GM19468 (cell line): ENCODE data around the gene KCNG3.

ENCODE experiments used
- ATAC-seq: cut with Tn5 transposase; IDR thresholded peaks from one replicate; pipeline ENCODE4 v1.9.1; 2021; ENCODE audit warnings: mild to moderate bottlenecking, moderate library complexity, moderate number of reproducible peaks; ENCODE audit not compliant: unreplicated experiment; ENCODE audit errors: extremely low read depth

Gene KCNG3, protein sequence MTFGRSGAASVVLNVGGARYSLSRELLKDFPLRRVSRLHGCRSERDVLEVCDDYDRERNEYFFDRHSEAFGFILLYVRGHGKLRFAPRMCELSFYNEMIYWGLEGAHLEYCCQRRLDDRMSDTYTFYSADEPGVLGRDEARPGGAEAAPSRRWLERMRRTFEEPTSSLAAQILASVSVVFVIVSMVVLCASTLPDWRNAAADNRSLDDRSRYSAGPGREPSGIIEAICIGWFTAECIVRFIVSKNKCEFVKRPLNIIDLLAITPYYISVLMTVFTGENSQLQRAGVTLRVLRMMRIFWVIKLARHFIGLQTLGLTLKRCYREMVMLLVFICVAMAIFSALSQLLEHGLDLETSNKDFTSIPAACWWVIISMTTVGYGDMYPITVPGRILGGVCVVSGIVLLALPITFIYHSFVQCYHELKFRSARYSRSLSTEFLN

GRCh38 chr2:42493468-42494354, at the start of gene KCNG3:
Gene KCNG3, minus strand, starts transcription at chr2:42493982. Its CDS starts 481 bp downstream, at chr2:42493501.
- no peak for ATAC-seq

DNA sequence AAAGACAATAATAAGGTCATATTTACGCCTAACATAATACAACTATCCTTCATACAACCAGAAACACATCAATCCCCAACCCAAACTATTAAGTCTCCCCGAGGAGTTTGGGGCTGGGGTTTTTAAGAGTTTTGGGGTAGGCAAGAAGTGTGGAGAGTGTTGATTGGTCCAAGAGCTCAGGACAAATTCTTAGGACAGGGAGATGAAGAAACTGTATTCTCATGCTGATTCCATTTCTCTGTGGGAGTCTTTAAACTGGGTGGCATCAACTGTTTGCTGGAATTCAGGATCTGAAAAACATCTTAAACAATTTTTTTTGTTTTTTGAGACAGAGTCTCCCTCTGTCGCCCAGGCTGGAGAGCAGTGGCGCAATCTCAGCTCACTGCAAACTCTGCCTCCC, 49.1 kb upstream of the KCNG3 start:
- ATAC-seq, result no peak

DNA sequence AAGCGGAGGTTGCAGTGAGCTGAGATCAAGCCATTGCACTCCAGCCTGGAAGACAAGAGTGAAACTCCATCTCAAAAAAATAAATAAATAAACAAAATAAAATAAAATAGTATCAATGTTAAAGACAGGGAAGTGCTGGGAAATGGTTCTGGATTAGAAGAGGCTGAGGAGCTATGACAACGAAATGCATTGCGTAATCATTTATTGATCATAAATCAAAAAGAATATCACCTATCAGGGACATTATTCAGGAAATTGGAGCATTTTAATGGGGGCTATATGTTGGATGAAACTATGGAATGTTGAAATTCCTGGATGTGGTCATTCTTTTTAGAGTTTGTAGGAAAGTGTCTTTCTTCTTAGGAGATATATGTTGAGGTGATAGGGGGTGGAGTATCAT, 43.7 kb upstream of the KCNG3 start:
- no peak for ATAC-seq

DNA sequence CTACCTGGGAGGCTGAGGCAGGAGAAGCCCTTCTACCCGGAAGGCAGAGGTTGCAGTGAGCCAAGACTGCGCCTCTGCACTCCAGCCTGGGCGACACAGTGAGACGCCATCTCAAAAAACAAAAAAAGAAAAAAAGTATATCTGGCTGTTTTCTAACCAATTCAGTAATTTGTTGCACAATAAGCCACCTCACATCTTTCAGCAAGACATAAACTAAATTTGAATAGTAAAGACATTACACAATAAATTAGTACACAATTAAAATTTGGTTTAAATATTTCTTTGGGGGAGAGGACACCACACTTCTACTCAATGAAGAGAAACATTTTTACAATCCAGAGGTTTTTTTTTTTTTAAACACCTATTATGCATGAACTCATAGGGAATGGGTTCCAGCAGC, 38.6 kb upstream of the KCNG3 start:
- ATAC-seq, result no peak

DNA sequence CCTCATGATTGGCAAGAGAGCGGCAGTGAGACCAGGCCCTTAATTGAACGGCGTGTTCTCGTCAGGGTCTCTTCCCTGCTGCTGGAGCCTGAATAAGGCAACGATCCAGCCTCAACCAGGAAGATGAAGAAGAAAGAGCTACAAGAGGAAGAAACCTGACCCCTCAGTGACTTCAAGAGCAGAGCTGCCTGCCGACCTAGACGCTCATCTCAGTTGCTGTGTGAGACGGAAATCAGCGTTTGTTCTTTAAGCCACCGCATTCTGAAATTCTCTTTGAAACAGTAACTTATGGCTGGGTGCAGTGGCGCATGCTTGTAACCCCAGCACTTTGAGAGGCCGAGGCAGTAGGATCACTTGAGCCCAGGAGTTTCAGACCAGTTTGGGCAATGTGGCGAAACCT, 29.6 kb upstream of the KCNG3 start:
- no peak for ATAC-seq

DNA sequence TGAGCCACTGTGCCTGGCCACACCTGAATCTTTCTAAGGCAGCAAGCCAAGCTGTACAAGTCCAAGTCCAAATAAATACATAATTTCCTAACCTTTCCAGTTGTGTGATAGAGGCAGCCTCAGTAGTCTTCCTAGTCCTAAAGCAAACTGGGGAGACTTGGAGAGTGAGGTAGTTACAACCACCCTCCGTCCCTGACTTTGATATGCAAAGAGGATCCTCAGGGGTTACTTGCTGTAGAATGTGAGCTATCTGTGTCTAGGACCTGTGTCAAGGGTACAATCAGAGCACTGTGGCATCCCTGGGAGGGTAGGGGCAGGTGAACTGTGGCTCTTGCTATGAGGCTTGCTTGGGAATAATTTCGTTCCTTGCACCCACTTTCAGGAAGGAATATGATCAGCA, 28.3 kb upstream of the KCNG3 start:
- no peak for ATAC-seq

DNA sequence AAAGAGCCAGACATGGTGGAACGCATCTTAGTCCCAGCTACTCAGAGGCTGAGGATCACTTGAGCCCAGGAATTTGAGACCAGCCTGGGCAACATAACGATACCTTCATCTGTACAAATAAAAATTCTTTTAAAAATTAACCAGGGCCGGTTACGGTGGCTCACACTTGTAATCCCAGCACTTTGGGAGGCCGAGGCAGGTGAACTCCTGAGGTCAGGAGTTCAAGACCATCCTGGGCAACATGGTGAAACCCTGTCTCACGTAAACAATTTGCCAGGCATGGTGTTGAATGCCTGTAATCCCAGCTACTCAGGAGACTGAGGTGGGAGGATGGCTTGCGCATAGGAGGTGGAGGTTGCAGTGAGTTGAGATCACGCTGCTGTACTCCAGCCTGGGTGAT, 25.8 kb upstream of the KCNG3 start:
- no peak for ATAC-seq

DNA sequence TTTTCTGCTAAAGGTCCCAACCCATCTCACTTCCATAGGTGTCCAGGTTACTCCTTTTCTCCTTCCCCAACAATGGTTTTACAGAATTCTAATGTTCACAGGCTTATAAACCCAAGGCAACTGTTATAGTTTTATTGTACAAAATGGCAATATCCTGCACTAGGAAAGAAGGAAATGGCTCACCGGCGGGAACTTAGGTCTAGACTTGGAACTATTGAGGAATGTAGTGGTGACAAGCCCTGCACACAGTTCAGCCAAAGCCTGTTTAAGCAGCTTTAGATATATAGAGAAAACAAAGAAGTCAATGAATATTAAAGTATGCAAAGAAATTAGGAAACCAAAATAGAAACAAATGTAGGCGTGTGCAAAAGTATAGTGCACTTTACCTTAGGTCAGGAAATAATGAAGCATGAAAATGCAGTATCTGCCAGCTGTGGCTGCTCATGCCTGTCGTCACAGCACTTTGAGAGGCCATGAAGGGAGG, 22.7 kb upstream of the KCNG3 start:
- ATAC-seq, result no peak

GRCh38 chr2:42513252-42513918, 19.6 kb upstream of the KCNG3 start:
- no peak for ATAC-seq

DNA sequence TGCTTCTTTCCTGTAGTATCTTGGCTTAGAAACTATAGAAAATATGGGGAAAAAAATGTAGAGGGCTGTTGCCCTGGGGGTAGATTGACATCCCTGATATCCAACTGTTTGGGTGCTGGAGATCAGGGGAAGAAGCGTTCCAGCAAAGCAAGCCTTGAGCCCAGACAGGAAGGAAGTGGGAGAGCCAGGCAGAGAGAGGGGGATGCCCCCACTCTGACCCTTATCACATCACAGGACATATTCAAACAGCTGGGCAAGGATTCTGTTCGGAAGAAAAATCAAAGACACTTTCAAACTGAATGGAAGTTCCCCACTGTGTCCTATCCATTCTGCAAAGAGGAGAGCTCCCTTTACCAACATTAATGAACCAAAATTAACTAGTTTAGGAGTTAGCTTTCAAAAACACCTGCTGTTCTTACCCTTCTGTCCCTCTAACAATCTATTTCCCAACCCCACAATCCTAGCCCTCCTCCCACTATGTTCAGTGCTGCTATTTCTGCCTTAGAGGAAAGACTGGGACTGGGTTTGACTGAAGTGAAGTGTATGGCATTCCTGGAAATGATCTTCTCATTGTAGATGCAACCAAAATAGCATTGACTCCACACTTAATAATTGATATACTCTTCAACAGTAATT, 16.9 kb upstream of the KCNG3 start:
- ATAC-seq, result no peak

DNA sequence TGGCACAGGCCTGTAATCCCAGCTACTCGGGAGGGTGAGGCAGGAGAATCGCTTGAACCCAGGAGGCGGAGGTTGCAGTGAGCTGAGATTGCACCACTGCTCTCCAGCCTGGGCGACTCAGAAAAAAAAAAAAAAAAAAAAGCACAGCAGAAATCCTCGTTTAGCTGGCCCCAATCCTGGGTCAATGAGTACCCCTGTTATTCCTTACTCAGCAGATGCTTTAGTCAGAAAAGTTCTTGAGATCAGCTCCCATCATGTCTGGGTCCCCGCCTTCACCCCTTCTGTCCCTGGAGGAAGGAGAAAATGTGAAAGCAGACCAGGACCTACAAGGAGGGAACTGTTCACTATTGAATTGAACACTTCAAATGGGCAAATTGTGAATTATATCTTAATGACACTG, 16.4 kb upstream of the KCNG3 start:
- ATAC-seq, result no peak

GRCh38 chr2:42504364-42505230, 10.8 kb upstream of the KCNG3 start:
- ATAC-seq, result no peak

- ATAC-seq, result no peak
Measured at GRCh38 chr2:42503291-42503690, 9.5 kb upstream of the KCNG3 start.

DNA sequence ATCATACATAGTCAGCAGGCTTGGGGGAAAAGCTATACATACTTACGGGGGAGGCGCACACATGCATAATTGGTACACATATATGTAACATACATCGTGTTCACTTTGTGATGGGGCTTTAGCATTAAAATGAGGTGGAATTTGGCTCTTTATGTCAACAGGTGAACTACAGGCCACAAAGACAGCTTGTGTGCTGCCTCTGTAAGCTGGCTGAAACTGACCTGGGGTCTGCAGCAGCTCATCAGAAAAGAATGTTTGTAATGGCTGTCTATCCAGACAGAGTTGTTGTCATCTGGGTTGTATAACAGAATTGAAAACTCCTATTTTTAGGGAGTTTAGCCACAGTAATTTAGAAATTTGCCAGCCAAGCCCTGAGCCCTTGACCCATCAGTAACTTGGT, 4.7 kb upstream of the KCNG3 start:
- no peak for ATAC-seq

DNA sequence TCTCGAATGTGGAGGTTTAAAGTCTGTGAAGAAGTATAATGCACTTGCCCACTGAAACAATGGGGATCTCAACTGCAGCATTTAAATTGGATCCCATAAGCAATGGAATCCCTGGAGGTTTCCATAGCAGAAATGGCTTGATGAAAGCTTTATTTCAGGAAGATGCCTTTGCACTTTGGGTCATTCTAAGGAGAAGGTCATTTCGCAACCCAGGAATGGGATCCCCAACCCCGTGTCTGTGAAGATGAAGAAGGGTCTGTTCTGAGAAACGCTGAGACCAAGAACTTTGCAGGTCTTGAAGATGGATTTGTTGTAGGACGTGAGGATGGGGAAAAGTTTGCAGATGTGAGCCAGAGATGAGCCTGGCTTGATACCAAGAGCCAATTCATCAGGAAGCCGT, 1.8 kb upstream of the KCNG3 start:
- ATAC-seq, result no peak

- ATAC-seq, result no peak
Measured at GRCh38 chr2:42495234-42495581, 1.4 kb upstream of the KCNG3 start.

GRCh38 chr2:42494355-42495233, 812 bp upstream of the KCNG3 start:
- no peak for ATAC-seq

DNA sequence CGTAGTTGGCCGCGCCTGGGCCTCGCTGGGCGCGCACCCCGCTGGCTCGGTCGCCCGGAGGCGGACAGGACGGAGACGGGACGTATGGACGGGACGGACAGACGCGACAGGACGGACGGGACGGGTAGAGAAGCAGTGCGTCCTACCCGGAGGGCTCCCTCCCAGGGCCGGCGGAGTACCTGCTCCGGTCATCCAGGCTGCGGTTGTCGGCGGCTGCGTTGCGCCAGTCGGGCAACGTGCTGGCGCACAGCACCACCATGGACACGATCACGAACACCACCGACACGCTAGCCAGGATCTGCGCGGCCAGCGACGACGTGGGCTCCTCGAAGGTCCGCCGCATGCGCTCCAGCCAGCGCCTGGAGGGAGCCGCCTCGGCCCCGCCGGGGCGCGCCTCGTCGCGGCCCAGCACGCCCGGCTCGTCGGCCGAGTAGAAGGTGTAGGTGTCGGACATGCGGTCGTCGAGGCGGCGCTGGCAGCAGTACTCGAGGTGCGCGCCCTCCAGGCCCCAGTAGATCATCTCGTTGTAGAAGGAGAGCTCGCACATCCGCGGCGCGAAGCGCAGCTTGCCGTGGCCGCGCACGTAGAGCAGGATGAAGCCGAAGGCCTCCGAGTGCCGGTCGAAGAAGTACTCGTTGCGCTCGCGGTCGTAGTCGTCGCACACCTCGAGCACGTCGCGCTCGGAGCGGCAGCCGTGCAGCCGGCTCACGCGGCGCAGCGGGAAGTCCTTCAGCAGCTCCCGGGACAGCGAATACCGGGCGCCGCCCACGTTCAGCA, 903 bp downstream of the KCNG3 start:
- no peak for ATAC-seq
